Upper lobe of left lung (tissue), 6 donors: ENCODE data around the gene TMEM41B. TPM values are rescaled to one million over a fixed set of nuclear protein-coding genes. Genes with fewer than 3 reads are reported as not detected.
"Not testable (repeated sequence)": the region's sequence is repeated elsewhere in the genome, so short reads cannot be mapped to it uniquely, and the experiment has no call there.

Experiments used
- ATAC-seq, 2 donors: fragments of 200-7000 bp; cut with Tn5 transposase; one replicate each; pipeline ENCODE4 v1.9.1; 2022; ENCODE audit warnings: mild to moderate bottlenecking in 2 of 2, moderate library complexity in 2 of 2; ENCODE audit not compliant: low FRiP score in 2 of 2
- DNase-seq, 2 donors: peaks; one replicate each; pipeline ENCODE4 v3.0.0-alpha.2; 2019 to 2020
- H3K27ac ChIP-seq, 4 donors: fragments of 200-600 bp; sonication (generic); one replicate each; pipeline ENCODE4 v1.5.1; 2016 to 2019
- H3K27me3 ChIP-seq, 4 donors: fragments of 200-600 bp; sonication (generic); one replicate each; pipeline ENCODE4 v1.5.1; 2017 to 2019
- H3K36me3 ChIP-seq, 4 donors: fragments of 200-600 bp; sonication (generic); one replicate each; pipeline ENCODE4 v1.5.1; 2016 to 2019
- H3K4me1 ChIP-seq, 4 donors: fragments of 200-600 bp; sonication (generic); one replicate each; pipeline ENCODE4 v1.5.1; 2018 to 2019
- H3K4me3 ChIP-seq, 4 donors: fragments of 200-600 bp; sonication (generic); one replicate each; pipeline ENCODE4 v1.5.1; 2017 to 2019; ENCODE audit warnings: mild to moderate bottlenecking in 2 of 4, moderate library complexity in 1 of 4
- H3K9me3 ChIP-seq, 4 donors: fragments of 200-600 bp; sonication (generic); one replicate each; pipeline ENCODE4 v1.5.1; 2018 to 2019
- CTCF ChIP-seq, 6 experiments: fragments of 450-650 bp in 4 of 6; fragments of 200-600 bp in 2 of 6; sonication (generic) in 2 of 6; IDR thresholded peaks; one replicate each; pipeline ENCODE4 v1.5.1; 2016 to 2019; ENCODE audit warnings: antibody characterized with exemption in 6 of 6
- EP300 ChIP-seq, 4 donors: sonication (generic); formaldehyde crosslinking; IDR thresholded peaks; one replicate each; pipeline ENCODE4 v1.5.1; 2017; ENCODE audit warnings: antibody characterized with exemption in 4 of 4, control low read depth in 2 of 4
- POLR2A ChIP-seq, 4 donors: fragments of 450-650 bp; IDR thresholded peaks; one replicate each; pipeline ENCODE4 v1.5.1; 2016 to 2017; ENCODE audit warnings: antibody characterized with exemption in 4 of 4, mild to moderate bottlenecking in 2 of 4
- POLR2AphosphoS5 ChIP-seq, 2 donors: sonication (generic); formaldehyde crosslinking; IDR thresholded peaks; one replicate each; pipeline ENCODE4 v1.5.1; 2017; ENCODE audit warnings: antibody characterized with exemption in 2 of 2
- WGBS, 2 donors: methylation state at CpG; one replicate each; pipeline ENCODE4 v1.1.5; 2017 to 2018; 5-methylcytosine and 5-hydroxymethylcytosine counted together
- total RNA-seq, 6 donors: library from RNA; depleted of rRNA in 4 of 6; stranded (reverse); fragments of >200 nt in 4 of 6; gene quantifications; one replicate each; pipeline versions ENCODE4 v1.1.0 to v1.2.1, GENCODE V29; 2016 to 2021
- donor health status: DM: no; HTN: no; CAD: no; lungs with moderate emphysema.
- donor health status: DM: no; HTN: yes; CAD: no; lungs with severe emphysema.

TMEM41B gene
- total RNA-seq, 6 donors from 2014 or later = 61.7 to 114 (median 88.5) TPM

- TF ChIP-seq POLR2AphosphoS5 (IDR thresholded peaks at IDR 0.05) (peak in 1 of 2 donors; percentile 30), POLR2A (IDR thresholded peaks at IDR 0.05) (peak in 2 of 4 donors; percentile 46 to 71), CTCF (IDR thresholded peaks at IDR 0.05) (no peak)
- H3K4me3 ChIP-seq = peak overlapping the region; percentile 59 to 90 (median 84)
- DNase-seq = peak; percentile 78 to 91
- no peaks in the 10 kb centered on the region for H3K27me3 ChIP-seq
- peaks cover 4 to 37% (median 12%) of the 10 kb centered on the region in 4 donors for H3K4me1 ChIP-seq
- no peaks in the 10 kb centered on the region for H3K9me3 ChIP-seq
- H3K27ac ChIP-seq = peak overlapping the region; percentile 95 to 98 (median 98)
- 0% methylated on average over 15 to 24 of the region's 76 CpGs for WGBS, 2 donors
- H3K36me3 ChIP-seq = no peaks in the 10 kb centered on the region
- peak; percentile 76 to 91 for ATAC-seq
Measured at GRCh38 chr11:9264316-9265210, 49.8 kb downstream of the TMEM41B start.

GRCh38 chr11:9263840-9264315 lies 50.5 kb downstream of the TMEM41B start:
- no peak for TF ChIP-seq CTCF (IDR thresholded peaks at IDR 0.05)
- TF ChIP-seq POLR2A (IDR thresholded peaks at IDR 0.05) = no peak
- TF ChIP-seq POLR2AphosphoS5 (IDR thresholded peaks at IDR 0.05) = no peak
- no peak for TF ChIP-seq EP300 (IDR thresholded peaks at IDR 0.05)
- ATAC-seq (peak; percentile 13 to 31), DNase-seq (no peak)
- peak overlapping the region; percentile 59 to 90 (median 84) for H3K4me3 ChIP-seq
- H3K27ac ChIP-seq = peak overlapping the region; percentile 95 to 98 (median 98)
- H3K36me3 ChIP-seq = no peaks in the 10 kb centered on the region
- H3K4me1 ChIP-seq = peaks cover 5 to 37% (median 12%) of the 10 kb centered on the region in 4 donors
- H3K9me3 ChIP-seq = no peaks in the 10 kb centered on the region
- no peaks in the 10 kb centered on the region for H3K27me3 ChIP-seq
- 10 to 11% methylated on average over 9 of the region's 9 CpGs for WGBS, 2 donors

- H3K27me3 ChIP-seq, H3K27ac ChIP-seq, H3K9me3 ChIP-seq, ATAC-seq, H3K36me3 ChIP-seq, H3K4me3 ChIP-seq: not testable (repeated sequence)
- DNase-seq = peak in 1 of 2 donors; percentile 11
- 69 to 73% methylated on average over 2 of the region's 2 CpGs for WGBS, 2 donors
- peaks cover 5 to 30% (median 11%) of the 10 kb centered on the region in 4 donors for H3K4me1 ChIP-seq
Measured at GRCh38 chr11:9260838-9261146, 53.6 kb downstream of the TMEM41B start.

- DNase-seq (no peak), ATAC-seq (no peak)
- Histone ChIP-seq H3K9me3 (no peaks in the 10 kb centered on the region), H3K27me3 (no peaks in the 10 kb centered on the region), H3K36me3 (peaks cover 0 to 3% (median under 1%) of the 10 kb centered on the region in 4 donors), H3K4me1 (peaks cover 5 to 26% (median 8%) of the 10 kb centered on the region in 4 donors), H3K27ac (no peak overlapping the region), H3K4me3 (no peak overlapping the region)
- WGBS, 2 donors = 69 to 79% methylated on average over 4 of the region's 4 CpGs
- TF ChIP-seq CTCF (IDR thresholded peaks at IDR 0.05) (no peak), POLR2A (IDR thresholded peaks at IDR 0.05) (no peak), POLR2AphosphoS5 (IDR thresholded peaks at IDR 0.05) (no peak), EP300 (IDR thresholded peaks at IDR 0.05) (no peak)
Measured at GRCh38 chr11:9259981-9260837, 54.2 kb downstream of the TMEM41B start.

- not testable (repeated sequence) for H3K27me3 ChIP-seq, ATAC-seq, H3K4me3 ChIP-seq, H3K36me3 ChIP-seq, DNase-seq, H3K27ac ChIP-seq, H3K9me3 ChIP-seq
- 94 to 96% methylated on average over 4 of the region's 4 CpGs for WGBS, 2 donors
- peaks cover 5 to 25% (median 11%) of the 10 kb centered on the region in 4 donors for H3K4me1 ChIP-seq
Measured at GRCh38 chr11:9258279-9258678, 56.1 kb downstream of the TMEM41B start.
